ENCODE results near the gene SLC9A8.
"Not testable (repeated sequence)": the region's sequence is repeated elsewhere in the genome, so short reads cannot be mapped to it uniquely, and the experiment has no call there.

SLC9A8 gene

GRCh38 chr20:49846206-49846807 is 33.7 kb downstream of the SLC9A8 start:
- peak in 1 of 2 donors; percentile 11 for DNase-seq (ENCODE audit: low read depth in 1 of 2, low spot score in 1 of 2)

GRCh38 chr20:49850463-49851230 is 38.0 kb downstream of the SLC9A8 start:
- DNase-seq (ENCODE audit: low read depth in 1 of 2, low spot score in 1 of 2) = no peak

GRCh38 chr20:49851231-49851705 is 38.6 kb downstream of the SLC9A8 start:
- no peak for DNase-seq (ENCODE audit: low read depth in 1 of 2, low spot score in 1 of 2)

- no peak for DNase-seq (ENCODE audit: low read depth in 1 of 2, low spot score in 1 of 2)
Observed at GRCh38 chr20:49851991-49852390, 39.4 kb downstream of the SLC9A8 start.

GRCh38 chr20:49852522-49853080 is 40.0 kb downstream of the SLC9A8 start:
- DNase-seq (ENCODE audit: low read depth in 1 of 2, low spot score in 1 of 2) = no peak

GRCh38 chr20:49853640-49854039 is 41.0 kb downstream of the SLC9A8 start:
- no peak for DNase-seq (ENCODE audit: low read depth in 1 of 2, low spot score in 1 of 2)

GRCh38 chr20:49854190-49854875 is 41.7 kb downstream of the SLC9A8 start:
- no peak for DNase-seq (ENCODE audit: low read depth in 1 of 2, low spot score in 1 of 2)

- DNase-seq (ENCODE audit: low read depth in 1 of 2, low spot score in 1 of 2) = no peak
Observed at GRCh38 chr20:49856904-49857303, 44.3 kb downstream of the SLC9A8 start.

- no peak for DNase-seq (ENCODE audit: low read depth in 1 of 2, low spot score in 1 of 2)
Observed at GRCh38 chr20:49858076-49858585, 45.5 kb downstream of the SLC9A8 start.

GRCh38 chr20:49859011-49859410 is 46.4 kb downstream of the SLC9A8 start:
- no peak for DNase-seq (ENCODE audit: low read depth in 1 of 2, low spot score in 1 of 2)

- DNase-seq (ENCODE audit: low read depth in 1 of 2, low spot score in 1 of 2) = no peak
Observed at GRCh38 chr20:49859807-49860206, 47.2 kb downstream of the SLC9A8 start.

GRCh38 chr20:49861232-49861631 is 48.6 kb downstream of the SLC9A8 start:
- DNase-seq (ENCODE audit: low read depth in 1 of 2, low spot score in 1 of 2) = not testable (repeated sequence)

GRCh38 chr20:49862607-49863200 is 50.1 kb downstream of the SLC9A8 start:
- no peak for DNase-seq (ENCODE audit: low read depth in 1 of 2, low spot score in 1 of 2)

- DNase-seq (ENCODE audit: low read depth in 1 of 2, low spot score in 1 of 2) = no peak
Observed at GRCh38 chr20:49863666-49864065, 51.0 kb downstream of the SLC9A8 start.

- DNase-seq (ENCODE audit: low read depth in 1 of 2, low spot score in 1 of 2) = no peak
Observed at GRCh38 chr20:49865559-49865958, 52.9 kb downstream of the SLC9A8 start.

- DNase-seq (ENCODE audit: low read depth in 1 of 2, low spot score in 1 of 2) = no peak
Observed at GRCh38 chr20:49866051-49866450, 53.4 kb downstream of the SLC9A8 start.

- no peak for DNase-seq (ENCODE audit: low read depth in 1 of 2, low spot score in 1 of 2)
Observed at GRCh38 chr20:49867453-49868215, 55.0 kb downstream of the SLC9A8 start.

GRCh38 chr20:49868538-49868937 is 55.9 kb downstream of the SLC9A8 start:
- DNase-seq (ENCODE audit: low read depth in 1 of 2, low spot score in 1 of 2) = no peak

- DNase-seq (ENCODE audit: low read depth in 1 of 2, low spot score in 1 of 2) = no peak
Observed at GRCh38 chr20:49868964-49869363, 56.3 kb downstream of the SLC9A8 start.

GRCh38 chr20:49870261-49870660 is 57.6 kb downstream of the SLC9A8 start:
- DNase-seq (ENCODE audit: low read depth in 1 of 2, low spot score in 1 of 2) = no peak

Measured in activated T-helper 1 cell treated with anti-CD3 and anti-CD28 coated beads, Interleukin-2, amount 50 U/mL, for 16 hours (primary cell).